Measurements from ENCODE around the gene EGFL7.
A peak's percentile ranks its signal among the peaks of the same experiment; 100 is the strongest.

- TF ChIP-seq CTCF (conservative IDR thresholded peaks at IDR 0.05 in 1 of 2, IDR thresholded peaks at IDR 0.05 in 1 of 2; ENCODE audit: extremely low read depth in 1 of 2, insufficient read depth in 1 of 2, low read depth in 1 of 2, low read length in 2 of 2) (peak; percentile 80 to 87), EZH2 (IDR thresholded peaks at IDR 0.05; ENCODE audit: borderline replicate concordance, low read length) (no peak)
These were observed 17.9 kb upstream of the EGFL7 start for GRCh38 chr9:136644593-136645351.
